Measurements from ENCODE around the gene CD27.
A peak's percentile ranks its signal among the peaks of the same experiment; 100 is the strongest.

CD27 gene

GRCh38 chr12:6450869-6451347 is 6.2 kb downstream of the CD27 start:
- Histone ChIP-seq H2AFZ (ENCODE audit: low read depth, low read length) (peak overlapping the region; percentile 72), H3K79me2 (ENCODE audit: low read length) (peaks cover 22% of the 10 kb centered on the region), H3K9ac (ENCODE audit: low read length) (peak overlapping the region; percentile 98), H3K4me1 (ENCODE audit: low read length) (peaks cover 28% of the 10 kb centered on the region), H3K9me3 (ENCODE audit: insufficient read depth, low read length) (no peaks in the 10 kb centered on the region), H3K4me2 (ENCODE audit: low read length) (peak overlapping the region; percentile 100), H3K4me3 (ENCODE audit: low read length) (peak overlapping the region; percentile 94), H3K27me3 (ENCODE audit: low read depth, low read length) (no peaks in the 10 kb centered on the region), H3K36me3 (replicated peaks; ENCODE audit: low read depth, low read length) (peaks cover 13% of the 10 kb centered on the region), H3K27ac (ENCODE audit: low read length) (peak overlapping the region; percentile 87), H4K20me1 (ENCODE audit: insufficient read depth, low read length) (no peaks in the 10 kb centered on the region)
- TF ChIP-seq CTCF (IDR thresholded peaks at IDR 0.05; ENCODE audit: low read depth, low read length) (no peak), EZH2phosphoT487 (IDR thresholded peaks at IDR 0.05; ENCODE audit: low read depth) (no peak)

GRCh38 chr12:6451348-6452244 is 6.8 kb downstream of the CD27 start, which contains the start of gene TAPBPL:
Gene TAPBPL (plus strand): TSS chr12:6452042. CDS start chr12:6452249, 207 bp downstream.
- no peaks in the 10 kb centered on the region for H3K9me3 ChIP-seq (ENCODE audit: insufficient read depth, low read length)
- peaks cover 13% of the 10 kb centered on the region for H3K36me3 ChIP-seq (replicated peaks; ENCODE audit: low read depth, low read length)
- peak within 1 kb of the TSS; percentile 98 for H3K9ac ChIP-seq (ENCODE audit: low read length)
- peak within 1 kb of the TSS; percentile 94 for H3K4me3 ChIP-seq (ENCODE audit: low read length)
- H2AFZ ChIP-seq (ENCODE audit: low read depth, low read length) = peak within 1 kb of the TSS; percentile 72
- peak within 1 kb of the TSS; percentile 100 for H3K4me2 ChIP-seq (ENCODE audit: low read length)
- H3K27me3 ChIP-seq (ENCODE audit: low read depth, low read length) = no peaks in the 10 kb centered on the region
- H3K27ac ChIP-seq (ENCODE audit: low read length) = peak within 1 kb of the TSS; percentile 87
- H4K20me1 ChIP-seq (ENCODE audit: insufficient read depth, low read length) = no peaks in the 10 kb centered on the region
- H3K4me1 ChIP-seq (ENCODE audit: low read length) = peaks cover 24% of the 10 kb centered on the region
- peaks cover 22% of the 10 kb centered on the region for H3K79me2 ChIP-seq (ENCODE audit: low read length)
- TF ChIP-seq CTCF (IDR thresholded peaks at IDR 0.05; ENCODE audit: low read depth, low read length) (no peak), EZH2phosphoT487 (IDR thresholded peaks at IDR 0.05; ENCODE audit: low read depth) (no peak)

GRCh38 chr12:6452245-6452943 is 7.6 kb downstream of the CD27 start:
- peaks cover 16% of the 10 kb centered on the region for H3K36me3 ChIP-seq (replicated peaks; ENCODE audit: low read depth, low read length)
- no peak for TF ChIP-seq EZH2phosphoT487 (IDR thresholded peaks at IDR 0.05; ENCODE audit: low read depth)
- no peak for TF ChIP-seq CTCF (IDR thresholded peaks at IDR 0.05; ENCODE audit: low read depth, low read length)
- H3K27ac ChIP-seq (ENCODE audit: low read length) = peak overlapping the region; percentile 87
- no peaks in the 10 kb centered on the region for H3K9me3 ChIP-seq (ENCODE audit: insufficient read depth, low read length)
- H3K4me2 ChIP-seq (ENCODE audit: low read length) = peak overlapping the region; percentile 100
- H4K20me1 ChIP-seq (ENCODE audit: insufficient read depth, low read length) = no peaks in the 10 kb centered on the region
- peak overlapping the region; percentile 98 for H3K9ac ChIP-seq (ENCODE audit: low read length)
- peak overlapping the region; percentile 22; the same call in 1 of the 2 replicates for H2AFZ ChIP-seq (ENCODE audit: low read depth, low read length)
- no peaks in the 10 kb centered on the region for H3K27me3 ChIP-seq (ENCODE audit: low read depth, low read length)
- peaks cover 22% of the 10 kb centered on the region for H3K79me2 ChIP-seq (ENCODE audit: low read length)
- peak overlapping the region; percentile 94 for H3K4me3 ChIP-seq (ENCODE audit: low read length)
- peaks cover 17% of the 10 kb centered on the region for H3K4me1 ChIP-seq (ENCODE audit: low read length)
